ENCODE data around the gene PPIP5K2.

- TF ChIP-seq POLR2A (IDR thresholded peaks at IDR 0.05) (no peak), CTCF (IDR thresholded peaks at IDR 0.05) (no peak)
Measured at GRCh38 chr5:103166706-103167105, 46.6 kb downstream of the PPIP5K2 start.

All from right lobe of liver (tissue), 4 donors.